Naive thymus-derived CD4-positive, alpha-beta T cell (primary cell): ENCODE measurements around the gene MAP3K15. TPM values are rescaled to one million over a fixed set of nuclear protein-coding genes. Genes with fewer than 3 reads are reported as not detected.
A peak's percentile ranks its signal among the peaks of the same experiment; 100 is the strongest.

ENCODE experiments used
- ATAC-seq: fragments of 150-1000 bp; cut with Tn5 transposase; 2 replicates; pipeline ENCODE4 v1.10.0; 2021; ENCODE audit warnings: mild to moderate bottlenecking, moderate library complexity
- CTCF ChIA-PET: fragments of 350-600 bp; sonication (Branson Sonifier 250); formaldehyde crosslinking; loops from one replicate; lab custom pipeline; 2021; ENCODE audit warnings: antibody characterized with exemption; lab: Charles Lee
- POLR2A ChIA-PET: fragments of 350-600 bp; sonication (Branson Sonifier 250); formaldehyde crosslinking; loops from one replicate; lab custom pipeline; 2021; ENCODE audit warnings: antibody characterized with exemption, inconsistent platforms; lab: Charles Lee
- DNase-seq, 9 donors: peaks; one replicate each; pipeline versions ENCODE4 v3.0.0 to v3.0.0-alpha.2; 2020 to 2022; ENCODE audit warnings: mixed read lengths in 1 of 9
- H3K27ac ChIP-seq: one replicate; pipeline ENCODE4 v1.7.0; 2013; ENCODE audit warnings: mild to moderate bottlenecking, low read depth, low read length, moderate library complexity
- H3K27me3 ChIP-seq, 2 donors: one replicate each; pipeline ENCODE4 v1.7.0; 2013; ENCODE audit warnings: low read length in 2 of 2, mild to moderate bottlenecking in 2 of 2, moderate library complexity in 2 of 2; ENCODE audit not compliant: control insufficient read depth in 2 of 2, insufficient read depth in 2 of 2
- H3K36me3 ChIP-seq, 3 experiments: 1 replicate in 2 of 3; 2 replicates in 1 of 3; pipeline ENCODE4 v1.7.0; 2013; ENCODE audit warnings: low read length in 3 of 3, mild to moderate bottlenecking in 3 of 3, moderate library complexity in 1 of 3; ENCODE audit not compliant: insufficient read depth in 3 of 3, control insufficient read depth in 2 of 3
- H3K4me1 ChIP-seq, 2 donors: one replicate each; pipeline ENCODE4 v1.7.0; 2013; ENCODE audit warnings: low read length in 2 of 2, mild to moderate bottlenecking in 2 of 2, moderate library complexity in 1 of 2; ENCODE audit not compliant: control insufficient read depth in 2 of 2, insufficient read depth in 2 of 2
- H3K4me3 ChIP-seq: 2 replicates; pipeline ENCODE4 v1.7.0; 2013; ENCODE audit warnings: mild to moderate bottlenecking, low read length
- H3K9me3 ChIP-seq, 3 experiments: 1 replicate in 2 of 3; 2 replicates in 1 of 3; pipeline ENCODE4 v1.7.0; 2013; ENCODE audit warnings: low read length in 3 of 3; ENCODE audit not compliant: control insufficient read depth in 2 of 3
- H3K27ac Mint-ChIP-seq, 9 donors: one replicate each; pipeline ENCODE4 v1.8.0; 2020 to 2022; ENCODE audit warnings: mixed read lengths in 9 of 9, mild to moderate bottlenecking in 8 of 9, moderate library complexity in 5 of 9, inconsistent platforms in 2 of 9
- H3K27me3 Mint-ChIP-seq, 5 donors: one replicate each; pipeline ENCODE4 v1.8.0; 2021 to 2022; ENCODE audit warnings: mixed read lengths in 5 of 5, mild to moderate bottlenecking in 1 of 5
- H3K36me3 Mint-ChIP-seq, 5 donors: one replicate each; pipeline ENCODE4 v1.8.0; 2020 to 2022; ENCODE audit warnings: mixed read lengths in 5 of 5, mild to moderate bottlenecking in 3 of 5, inconsistent platforms in 1 of 5
- H3K4me1 Mint-ChIP-seq, 7 donors: one replicate each; pipeline ENCODE4 v1.8.0; 2020 to 2022; ENCODE audit warnings: mixed read lengths in 7 of 7, mild to moderate bottlenecking in 3 of 7, inconsistent platforms in 1 of 7
- H3K4me3 Mint-ChIP-seq, 10 donors: one replicate each; pipeline ENCODE4 v1.8.0; 2020 to 2022; ENCODE audit warnings: mild to moderate bottlenecking in 10 of 10, mixed read lengths in 10 of 10, moderate library complexity in 6 of 10, inconsistent platforms in 2 of 10
- H3K9me3 Mint-ChIP-seq, 11 donors: one replicate each; pipeline ENCODE4 v1.8.0; 2020 to 2022; ENCODE audit warnings: mixed read lengths in 11 of 11, mild to moderate bottlenecking in 4 of 11, inconsistent platforms in 1 of 11, moderate library complexity in 1 of 11
- intact Hi-C, 2 donors: fragments of 100-400 bp; cut with micrococcal nuclease; formaldehyde crosslinking; loops; one replicate each; pipeline ENCODE4 v1.15.1; 2023
- polyA plus RNA-seq, 2 donors: library from polyadenylated mRNA; unstranded; fragments of 300-500 nt; fragmentation: Illumina TruSeq; gene quantifications; one replicate each; pipeline ENCODE4 v1.2.3, GENCODE V29; 2021
- total RNA-seq, 6 experiments: library from RNA in 5 of 6; stranded (reverse) in 5 of 6; gene quantifications; 1 replicate in 5 of 6; 2 replicates in 1 of 6; pipeline ENCODE4 v1.2.3 and lab custom pipeline; 2021 to 2026

MAP3K15 gene
- total and polyA plus RNA-seq, 7 experiments from 2014 or later = 0.04 to 0.10 TPM; not detected in 5

GRCh38 chrX:19342331-19342906 is 172.9 kb downstream of the MAP3K15 start:
- no peaks in the 10 kb centered on the region for H3K36me3 Mint-ChIP-seq
- ATAC-seq (no peak), DNase-seq (no peak)
- POLR2A ChIA-PET = no interaction called here
- Histone ChIP-seq H3K36me3 (no peaks in the 10 kb centered on the region), H3K27ac (no peak overlapping the region), H3K4me3 (no peak overlapping the region), H3K4me1 (peaks cover 6 to 9% of the 10 kb centered on the region in 2 donors), H3K27me3 (no peaks in the 10 kb centered on the region), H3K9me3 (no peaks in the 10 kb centered on the region)
- CTCF ChIA-PET = no interaction called here
- intact Hi-C loops = loop anchor here (2.0 to 10.0 kb wide), 5 partner anchors 456 to 1606 kb away; partner anchors contain the start of genes EIF1AX (in 1 of the 2), RPS6KA3 (in 1 of the 2), RS1 (in 1 of the 2) and SCML1 (in 1 of the 2)
- H3K4me3 Mint-ChIP-seq = peak overlapping the region in 2 of 10 donors; percentile 86 to 88
- H3K27ac Mint-ChIP-seq = peak overlapping the region in 2 of 9 donors; percentile 32 to 83
- no peaks in the 10 kb centered on the region for H3K27me3 Mint-ChIP-seq
- H3K4me1 Mint-ChIP-seq = peaks cover 0 to 23% (median 8%) of the 10 kb centered on the region in 7 donors
- no peaks in the 10 kb centered on the region for H3K9me3 Mint-ChIP-seq

GRCh38 chrX:19334945-19335626 is 180.2 kb downstream of the MAP3K15 start:
- Mint-ChIP-seq H3K36me3 (no peaks in the 10 kb centered on the region), H3K27me3 (peaks cover 0 to 4% (median 0%) of the 10 kb centered on the region in 5 donors), H3K27ac (peak overlapping the region in 1 of 9 donors; percentile 77), H3K4me1 (peaks cover 0 to 5% (median 2%) of the 10 kb centered on the region in 7 donors), H3K4me3 (peak overlapping the region in 1 of 10 donors; percentile 32), H3K9me3 (peaks cover 0 to 9% (median 1%) of the 10 kb centered on the region in 11 donors)
- Histone ChIP-seq H3K27ac (no peak overlapping the region), H3K9me3 (no peaks in the 10 kb centered on the region), H3K4me1 (no peaks in the 10 kb centered on the region), H3K36me3 (no peaks in the 10 kb centered on the region), H3K4me3 (no peak overlapping the region), H3K27me3 (no peaks in the 10 kb centered on the region)
- DNase-seq (peak in 4 of 9 donors; percentile 24 to 32 (median 28)), ATAC-seq (no peak)
- ChIA-PET CTCF (no interaction called here), POLR2A (no interaction called here)
- intact Hi-C loops = loop anchor here (1.0 to 5.0 kb wide), 10 partner anchors 8 to 1638 kb away; partner anchors contain the start of genes CDKL5 (in 2 of the 2) and PDHA1 (in 1 of the 2)

- POLR2A ChIA-PET = no interaction called here
Measured at GRCh38 chrX:19332983-19333382, 182.3 kb downstream of the MAP3K15 start.

GRCh38 chrX:19331831-19332230 is 183.5 kb downstream of the MAP3K15 start:
- Histone ChIP-seq H3K4me3 (no peak overlapping the region), H3K9me3 (no peaks in the 10 kb centered on the region), H3K4me1 (no peaks in the 10 kb centered on the region), H3K36me3 (no peaks in the 10 kb centered on the region), H3K27me3 (no peaks in the 10 kb centered on the region), H3K27ac (no peak overlapping the region)
- Mint-ChIP-seq H3K27me3 (peaks cover 0 to 4% (median 0%) of the 10 kb centered on the region in 5 donors), H3K27ac (no peak overlapping the region), H3K4me1 (peaks cover 0 to 5% (median 2%) of the 10 kb centered on the region in 7 donors), H3K36me3 (no peaks in the 10 kb centered on the region), H3K9me3 (peaks cover 0 to 9% (median 2%) of the 10 kb centered on the region in 11 donors), H3K4me3 (no peak overlapping the region)
- POLR2A ChIA-PET = no interaction called here
- ATAC-seq (no peak), DNase-seq (no peak)
- intact Hi-C loops = loop anchor here in 1 of 2 donors (5.0 kb wide), 1 partner anchor 1585 kb away; no protein-coding TSS in a partner anchor
- CTCF ChIA-PET = interaction anchor here (1.3 kb wide), 1 partner anchor 940 kb away, joined by 3 read pairs; no protein-coding TSS in a partner anchor

More at GRCh38 chrX:19332983-19333382, 182.3 kb downstream of the MAP3K15 start:
- no peak overlapping the region for H3K27ac Mint-ChIP-seq
- H3K27me3 ChIP-seq = no peaks in the 10 kb centered on the region
- ATAC-seq (no peak), DNase-seq (no peak)
- CTCF ChIA-PET = interaction anchor here (1.2 to 1.8 kb wide), 3 partner anchors 348 to 942 kb away, joined by 3 to 7 read pairs (median 3); no protein-coding TSS in a partner anchor
- no peaks in the 10 kb centered on the region for H3K36me3 Mint-ChIP-seq
- intact Hi-C loops = loop anchor here in 1 of 2 donors (5.0 kb wide), 1 partner anchor 1586 kb away; no protein-coding TSS in a partner anchor
- no peak overlapping the region for H3K4me3 ChIP-seq
- H3K27me3 Mint-ChIP-seq = peaks cover 0 to 4% (median 0%) of the 10 kb centered on the region in 5 donors
- no peaks in the 10 kb centered on the region for H3K9me3 ChIP-seq
- H3K27ac ChIP-seq = no peak overlapping the region
- no peak overlapping the region for H3K4me3 Mint-ChIP-seq
- no peaks in the 10 kb centered on the region for H3K4me1 ChIP-seq
- peaks cover 0 to 9% (median 2%) of the 10 kb centered on the region in 11 donors for H3K9me3 Mint-ChIP-seq
- H3K36me3 ChIP-seq = no peaks in the 10 kb centered on the region
- H3K4me1 Mint-ChIP-seq = peaks cover 0 to 5% (median 2%) of the 10 kb centered on the region in 7 donors

- no peak for DNase-seq
- Histone ChIP-seq H3K4me3 (no peak overlapping the region), H3K27ac (no peak overlapping the region), H3K27me3 (no peaks in the 10 kb centered on the region), H3K4me1 (no peaks in the 10 kb centered on the region), H3K36me3 (no peaks in the 10 kb centered on the region), H3K9me3 (no peaks in the 10 kb centered on the region)
- intact Hi-C loops = no loop called here
- H3K27me3 Mint-ChIP-seq = peaks cover 0 to 5% (median 0%) of the 10 kb centered on the region in 5 donors
- no peak for ATAC-seq
- no peak overlapping the region for H3K27ac Mint-ChIP-seq
- no peaks in the 10 kb centered on the region for H3K36me3 Mint-ChIP-seq
- H3K9me3 Mint-ChIP-seq = peaks cover 0 to 1% (median 0%) of the 10 kb centered on the region in 11 donors
- CTCF ChIA-PET = no interaction called here
- no peaks in the 10 kb centered on the region for H3K4me1 Mint-ChIP-seq
- no peak overlapping the region for H3K4me3 Mint-ChIP-seq
- POLR2A ChIA-PET = no interaction called here
Measured at GRCh38 chrX:19326567-19326966, 188.7 kb downstream of the MAP3K15 start.
